ENCODE data around the gene DOCK1. TPM values are rescaled to one million over a fixed set of nuclear protein-coding genes. Genes with fewer than 3 reads are reported as not detected.

DOCK1 gene
- total RNA-seq, 4 donors from 2014 or later, result 31.3 to 82.3 (median 44.1) TPM

- TF ChIP-seq CTCF (IDR thresholded peaks at IDR 0.05), result no peak
- no peak for DNase-seq (ENCODE audit: low spot score)
- no peak for ATAC-seq (ENCODE audit: low FRiP score)
These were observed 135.5 kb downstream of the DOCK1 start for GRCh38 chr10:127040756-127041155.

- DNase-seq (ENCODE audit: low spot score) (no peak), ATAC-seq (ENCODE audit: low FRiP score) (peak; percentile 88)
- TF ChIP-seq CTCF (IDR thresholded peaks at IDR 0.05), result no peak
These were observed 136.3 kb downstream of the DOCK1 start for GRCh38 chr10:127041552-127041951.

GRCh38 chr10:127043301-127043700 lies 138.1 kb downstream of the DOCK1 start:
- ATAC-seq (ENCODE audit: low FRiP score) (no peak), DNase-seq (ENCODE audit: low spot score) (no peak)
- no peak for TF ChIP-seq CTCF (IDR thresholded peaks at IDR 0.05)

- no peak for DNase-seq (ENCODE audit: low spot score)
- no peak for TF ChIP-seq CTCF (IDR thresholded peaks at IDR 0.05)
- ATAC-seq (ENCODE audit: low FRiP score), result no peak
These were observed 139.0 kb downstream of the DOCK1 start for GRCh38 chr10:127044186-127044585.

GRCh38 chr10:127046975-127047877 lies 142.0 kb downstream of the DOCK1 start:
- DNase-seq (ENCODE audit: low spot score) (no peak), ATAC-seq (ENCODE audit: low FRiP score) (no peak)
- TF ChIP-seq CTCF (IDR thresholded peaks at IDR 0.05), result no peak

GRCh38 chr10:127047878-127048238 lies 142.6 kb downstream of the DOCK1 start:
- no peak for TF ChIP-seq CTCF (IDR thresholded peaks at IDR 0.05)
- no peak for ATAC-seq (ENCODE audit: low FRiP score)

GRCh38 chr10:127048630-127049029 lies 143.4 kb downstream of the DOCK1 start:
- no peak for TF ChIP-seq CTCF (IDR thresholded peaks at IDR 0.05)
- no peak for DNase-seq (ENCODE audit: low spot score)
- ATAC-seq (ENCODE audit: low FRiP score), result no peak

More at GRCh38 chr10:127047878-127048238, 142.6 kb downstream of the DOCK1 start:
- no peak for DNase-seq (ENCODE audit: low spot score)

Data from omental fat pad (tissue), 4 donors.